Measurements from ENCODE around the gene ARID1B.

DNA sequence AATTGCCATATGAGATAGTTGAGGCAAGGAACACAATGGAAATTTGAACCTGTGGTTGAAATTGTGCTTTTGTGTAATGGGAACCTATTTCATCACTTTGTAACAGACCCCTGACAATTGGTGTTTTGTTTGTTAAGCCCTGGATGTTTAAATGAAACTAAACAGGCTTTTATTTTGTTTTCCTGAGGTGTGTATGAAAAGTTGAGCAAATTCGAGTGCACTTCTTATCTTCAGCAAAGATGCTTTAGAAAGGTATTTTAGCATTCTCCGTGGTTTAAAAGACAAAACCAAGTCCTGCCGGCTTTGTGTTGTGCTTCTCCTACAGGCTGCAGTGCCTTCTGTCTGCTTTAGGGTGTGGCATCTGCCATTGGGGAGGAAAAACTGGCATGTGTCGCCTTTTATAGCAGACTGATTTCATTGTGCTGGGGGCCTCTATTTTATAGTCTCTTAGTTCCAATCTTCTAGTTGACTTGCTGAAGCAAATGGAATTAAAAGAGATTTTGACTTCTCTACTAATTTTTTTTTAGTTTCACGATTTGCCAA lies 2.2 kb upstream of the ARID1B start:
- TF ChIP-seq POLR2AphosphoS5 (IDR thresholded peaks at IDR 0.05; ENCODE audit: low read depth, low read length): no peak
- TF ChIP-seq, protein P1, sequence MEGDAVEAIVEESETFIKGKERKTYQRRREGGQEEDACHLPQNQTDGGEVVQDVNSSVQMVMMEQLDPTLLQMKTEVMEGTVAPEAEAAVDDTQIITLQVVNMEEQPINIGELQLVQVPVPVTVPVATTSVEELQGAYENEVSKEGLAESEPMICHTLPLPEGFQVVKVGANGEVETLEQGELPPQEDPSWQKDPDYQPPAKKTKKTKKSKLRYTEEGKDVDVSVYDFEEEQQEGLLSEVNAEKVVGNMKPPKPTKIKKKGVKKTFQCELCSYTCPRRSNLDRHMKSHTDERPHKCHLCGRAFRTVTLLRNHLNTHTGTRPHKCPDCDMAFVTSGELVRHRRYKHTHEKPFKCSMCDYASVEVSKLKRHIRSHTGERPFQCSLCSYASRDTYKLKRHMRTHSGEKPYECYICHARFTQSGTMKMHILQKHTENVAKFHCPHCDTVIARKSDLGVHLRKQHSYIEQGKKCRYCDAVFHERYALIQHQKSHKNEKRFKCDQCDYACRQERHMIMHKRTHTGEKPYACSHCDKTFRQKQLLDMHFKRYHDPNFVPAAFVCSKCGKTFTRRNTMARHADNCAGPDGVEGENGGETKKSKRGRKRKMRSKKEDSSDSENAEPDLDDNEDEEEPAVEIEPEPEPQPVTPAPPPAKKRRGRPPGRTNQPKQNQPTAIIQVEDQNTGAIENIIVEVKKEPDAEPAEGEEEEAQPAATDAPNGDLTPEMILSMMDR (IDR thresholded peaks at IDR 0.05): no peak
